Dermis blood vessel endothelial cell (primary cell): ENCODE data around the gene CDK5R2. TPM values are rescaled to one million over a fixed set of nuclear protein-coding genes. Genes with fewer than 3 reads are reported as not detected.
A peak's percentile ranks its signal among the peaks of the same experiment; 100 is the strongest.

Experiments used
- DNase-seq: peaks from one replicate; pipeline ENCODE4 v3.0.0; 2010
- total RNA-seq: library from RNA; depleted of rRNA; stranded (reverse); fragments of >200 nt; gene quantifications from 2 replicates; pipeline ENCODE4 v1.2.3, GENCODE V29; 2014

The CDK5R2 gene
- total RNA-seq, 1 donor from 2014 or later: not detected

- no peak for DNase-seq
These were observed 30.6 kb downstream of the CDK5R2 start for GRCh38 chr2:218990052-218990451.

GRCh38 chr2:218990612-218991011 is 31.1 kb downstream of the CDK5R2 start:
- no peak for DNase-seq

- DNase-seq: no peak
These were observed 32.3 kb downstream of the CDK5R2 start for GRCh38 chr2:218991674-218992168.

GRCh38 chr2:218992196-218992595 is 32.7 kb downstream of the CDK5R2 start:
- DNase-seq: no peak

- DNase-seq: no peak
These were observed 33.4 kb downstream of the CDK5R2 start for GRCh38 chr2:218992703-218993344.

- no peak for DNase-seq
These were observed 34.2 kb downstream of the CDK5R2 start, which contains the start of gene CRYBA2 for GRCh38 chr2:218993345-218994315. Gene CRYBA2, minus strand, starts transcription at chr2:218993422. Its CDS starts 246 bp downstream, at chr2:218993176.

- no peak for DNase-seq
These were observed 36.1 kb downstream of the CDK5R2 start for GRCh38 chr2:218995561-218995960.

GRCh38 chr2:218995972-218996711 is 36.7 kb downstream of the CDK5R2 start:
- DNase-seq: peak; percentile 78

- DNase-seq: no peak
These were observed 37.5 kb downstream of the CDK5R2 start for GRCh38 chr2:218996937-218997336.

GRCh38 chr2:218997731-218998130 is 38.3 kb downstream of the CDK5R2 start:
- no peak for DNase-seq

- no peak for DNase-seq
These were observed 39.0 kb downstream of the CDK5R2 start for GRCh38 chr2:218998414-218999002.

GRCh38 chr2:218999021-218999880 is 39.8 kb downstream of the CDK5R2 start:
- no peak for DNase-seq

GRCh38 chr2:218999881-219000568 is 40.6 kb downstream of the CDK5R2 start:
- DNase-seq: no peak

- DNase-seq: no peak
These were observed 41.1 kb downstream of the CDK5R2 start for GRCh38 chr2:219000569-219000960.

- DNase-seq: no peak
These were observed 41.7 kb downstream of the CDK5R2 start for GRCh38 chr2:219001100-219001576.

GRCh38 chr2:219001577-219002394 is 42.3 kb downstream of the CDK5R2 start:
- no peak for DNase-seq

- DNase-seq: peak; percentile 58
These were observed 43.2 kb downstream of the CDK5R2 start for GRCh38 chr2:219002395-219003266.

- DNase-seq: no peak
These were observed 43.8 kb downstream of the CDK5R2 start for GRCh38 chr2:219003267-219003634.

- DNase-seq: no peak
These were observed 44.5 kb downstream of the CDK5R2 start for GRCh38 chr2:219003979-219004378.
